Tibial artery (tissue), 4 donors: ENCODE results near the gene STAT5B.

Experiments used
- DNase-seq, 2 donors: peaks; one replicate each; pipeline ENCODE4 v3.0.0-alpha.2; 2019
- H3K27ac ChIP-seq, 2 donors: fragments of 200-600 bp; sonication (generic) in 1 of 2; 1 replicate in 1 of 2; 2 replicates in 1 of 2; pipeline ENCODE4 v1.5.1; 2018 to 2019; ENCODE audit warnings: mild to moderate bottlenecking in 1 of 2
- H3K27me3 ChIP-seq, 2 donors: fragments of 200-600 bp; sonication (generic) in 1 of 2; one replicate each; pipeline versions ENCODE4 v1.5.1 to v1.6.0; 2016 to 2019
- H3K36me3 ChIP-seq, 3 donors: fragments of 200-600 bp; sonication (generic) in 2 of 3; one replicate each; pipeline ENCODE4 v1.5.1; 2016 to 2019; ENCODE audit warnings: mild to moderate bottlenecking in 2 of 3
- H3K4me1 ChIP-seq, 4 donors: fragments of 200-600 bp; sonication (generic) in 2 of 4; 1 replicate in 3 of 4; 2 replicates in 1 of 4; pipeline ENCODE4 v1.5.1; 2016 to 2019
- H3K4me3 ChIP-seq, 2 donors: fragments of 200-600 bp; sonication (generic) in 1 of 2; 1 replicate in 1 of 2; 2 replicates in 1 of 2; pipeline ENCODE4 v1.5.1; 2018 to 2019; ENCODE audit warnings: mild to moderate bottlenecking in 2 of 2
- H3K9me3 ChIP-seq, 3 donors: fragments of 200-600 bp; sonication (generic) in 1 of 3; one replicate each; pipeline ENCODE4 v1.5.1; 2016 to 2019
- CTCF ChIP-seq, 2 experiments: fragments of 200-600 bp in 1 of 2; fragments of 450-650 bp in 1 of 2; IDR thresholded peaks; one replicate each; pipeline ENCODE4 v1.5.1; 2017 to 2019; ENCODE audit warnings: antibody characterized with exemption in 2 of 2, mild to moderate bottlenecking in 1 of 2, moderate library complexity in 1 of 2
- intact Hi-C: fragments of 100-400 bp; cut with DNase I; formaldehyde crosslinking; loops from one replicate; pipeline ENCODE4 v1.15.0; 2023; ENCODE audit warnings: low total_unique reads

Gene STAT5B

GRCh38 chr17:42179335-42179734, 96.9 kb downstream of the STAT5B start:
- Histone ChIP-seq H3K9me3 (no peaks in the 10 kb centered on the region), H3K4me3 (no peak overlapping the region), H3K36me3 (no peaks in the 10 kb centered on the region), H3K4me1 (peaks cover 0 to 24% (median 21%) of the 10 kb centered on the region in 4 donors), H3K27me3 (peaks cover 0 to 57% of the 10 kb centered on the region in 2 donors), H3K27ac (no peak overlapping the region)
- no peak for DNase-seq
- no peak for TF ChIP-seq CTCF (IDR thresholded peaks at IDR 0.05)
- intact Hi-C loops, result no loop called here

- no peak for TF ChIP-seq CTCF (IDR thresholded peaks at IDR 0.05)
- Histone ChIP-seq H3K27ac (no peak overlapping the region), H3K9me3 (no peaks in the 10 kb centered on the region), H3K4me1 (peaks cover 0 to 19% (median 17%) of the 10 kb centered on the region in 4 donors), H3K4me3 (no peak overlapping the region), H3K36me3 (no peaks in the 10 kb centered on the region), H3K27me3 (peaks cover 0 to 60% of the 10 kb centered on the region in 2 donors)
- no peak for DNase-seq
- intact Hi-C loops, result no loop called here
Observed at GRCh38 chr17:42178817-42179216, 97.4 kb downstream of the STAT5B start.

- Histone ChIP-seq H3K36me3 (no peaks in the 10 kb centered on the region), H3K27ac (no peak overlapping the region), H3K4me1 (peaks cover 0 to 13% (median 11%) of the 10 kb centered on the region in 4 donors), H3K9me3 (no peaks in the 10 kb centered on the region), H3K27me3 (peaks cover 0 to 60% of the 10 kb centered on the region in 2 donors), H3K4me3 (no peak overlapping the region)
- DNase-seq, result no peak
- intact Hi-C loops, result no loop called here
- TF ChIP-seq CTCF (IDR thresholded peaks at IDR 0.05), result no peak
Observed at GRCh38 chr17:42177684-42178083, 98.5 kb downstream of the STAT5B start.

- H3K27me3 ChIP-seq, result peaks cover 0 to 44% of the 10 kb centered on the region in 2 donors
Observed at GRCh38 chr17:42174126-42174783, 101.9 kb downstream of the STAT5B start.

GRCh38 chr17:42171831-42172230, 104.4 kb downstream of the STAT5B start:
- no peak for DNase-seq
- no peak overlapping the region for H3K4me3 ChIP-seq
- H3K27me3 ChIP-seq, result peaks cover 0 to 27% of the 10 kb centered on the region in 2 donors
- no peak for TF ChIP-seq CTCF (IDR thresholded peaks at IDR 0.05)
- H3K4me1 ChIP-seq, result no peaks in the 10 kb centered on the region
- H3K27ac ChIP-seq, result no peak overlapping the region
- no peaks in the 10 kb centered on the region for H3K36me3 ChIP-seq
- intact Hi-C loops, result no loop called here
- no peaks in the 10 kb centered on the region for H3K9me3 ChIP-seq

More at GRCh38 chr17:42174126-42174783, 101.9 kb downstream of the STAT5B start:
- Histone ChIP-seq H3K4me1 (no peaks in the 10 kb centered on the region), H3K27ac (no peak overlapping the region), H3K9me3 (no peaks in the 10 kb centered on the region), H3K36me3 (no peaks in the 10 kb centered on the region), H3K4me3 (no peak overlapping the region)
- intact Hi-C loops, result no loop called here
- DNase-seq, result no peak
- TF ChIP-seq CTCF (IDR thresholded peaks at IDR 0.05), result no peak
